Peyer's patch (tissue), 4 donors: Measurements from ENCODE around the gene ADISSP. TPM values are rescaled to one million over a fixed set of nuclear protein-coding genes. Genes with fewer than 3 reads are reported as not detected.
A peak's percentile ranks its signal among the peaks of the same experiment; 100 is the strongest.

Experiments used
- DNase-seq, 3 donors: peaks; one replicate each; pipeline ENCODE4 v3.0.0-alpha.2; 2017 to 2019
- H3K27ac ChIP-seq, 4 donors: fragments of 200-600 bp; sonication (generic); one replicate each; pipeline ENCODE4 v1.5.1; 2016 to 2019
- H3K27me3 ChIP-seq, 2 donors: fragments of 200-600 bp; sonication (generic); one replicate each; pipeline ENCODE4 v1.5.1; 2019
- H3K36me3 ChIP-seq, 3 donors: fragments of 200-600 bp; sonication (generic); one replicate each; pipeline ENCODE4 v1.5.1; 2016 to 2019
- H3K4me1 ChIP-seq, 4 donors: fragments of 200-600 bp; sonication (generic); one replicate each; pipeline ENCODE4 v1.5.1; 2016 to 2019
- H3K4me3 ChIP-seq, 4 donors: fragments of 200-600 bp; sonication (generic); 1 replicate in 3 of 4; 2 replicates in 1 of 4; pipeline ENCODE4 v1.5.1; 2016 to 2019; ENCODE audit warnings: mild to moderate bottlenecking in 1 of 4
- H3K9me3 ChIP-seq, 4 donors: fragments of 200-600 bp; sonication (generic); one replicate each; pipeline ENCODE4 v1.5.1; 2016 to 2019; ENCODE audit warnings: mild to moderate bottlenecking in 1 of 4
- POLR2A ChIP-seq, 2 donors: fragments of 450-650 bp; IDR thresholded peaks; one replicate each; pipeline ENCODE4 v1.5.1; 2017; ENCODE audit warnings: antibody characterized with exemption in 2 of 2, mild to moderate bottlenecking in 2 of 2, moderate library complexity in 2 of 2
- total RNA-seq, 4 donors: library from RNA; depleted of rRNA; stranded (reverse); fragments of >200 nt; gene quantifications; one replicate each; pipeline ENCODE4 v1.1.0, GENCODE V29; 2016
- TF ChIP-seq, protein P1 (sequence below), 6 experiments: fragments of 450-650 bp in 4 of 6; fragments of 200-600 bp in 2 of 6; sonication (generic) in 1 of 6; IDR thresholded peaks; one replicate each; pipeline ENCODE4 v1.5.1; 2017 to 2019; ENCODE audit warnings: antibody characterized with exemption in 6 of 6, mild to moderate bottlenecking in 3 of 6, moderate library complexity in 1 of 6

Gene ADISSP
- total RNA-seq, 4 donors from 2014 or later = 7.4 to 13.2 (median 10.2) TPM

DNA sequence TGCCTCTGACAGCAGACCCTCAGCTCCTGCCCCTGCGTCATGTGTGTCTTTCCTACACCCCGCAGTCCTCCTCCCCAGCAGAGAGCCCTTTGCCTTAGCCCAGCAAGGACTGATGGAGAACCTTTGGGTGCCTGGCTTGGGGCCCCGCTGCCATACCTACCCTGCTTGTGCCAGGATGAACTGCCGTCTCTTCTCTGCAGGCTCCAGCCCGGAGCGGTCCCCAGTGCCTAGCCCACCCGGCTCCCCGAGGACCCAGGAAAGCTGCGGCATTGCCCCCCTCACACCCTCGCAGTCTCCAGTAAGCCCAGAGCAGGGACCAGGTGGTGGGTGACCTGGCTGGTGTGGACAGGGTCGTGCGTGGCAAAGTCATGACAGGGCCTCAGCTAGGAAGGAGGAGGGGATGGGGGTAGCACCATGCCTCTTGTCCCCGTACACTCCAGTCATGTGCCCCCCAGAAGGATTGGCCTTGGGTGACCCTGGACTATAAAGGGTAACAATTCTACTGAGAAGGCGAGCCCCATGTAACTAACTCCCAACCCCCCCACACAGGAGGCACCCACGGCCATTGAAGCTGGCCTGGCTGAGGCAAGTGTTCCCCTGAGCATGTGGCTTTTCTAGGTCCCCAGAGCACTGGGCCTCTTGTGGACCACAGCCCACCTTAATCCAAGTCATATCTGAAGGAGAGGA, 26.8 kb downstream of the ADISSP start:
- Histone ChIP-seq H3K9me3 (no peaks in the 10 kb centered on the region), H3K27me3 (no peaks in the 10 kb centered on the region), H3K27ac (peak overlapping the region in 1 of 4 donors; percentile 35), H3K4me1 (peaks cover 0 to 3% (median 0%) of the 10 kb centered on the region in 4 donors), H3K36me3 (no peaks in the 10 kb centered on the region), H3K4me3 (no peak overlapping the region)
- DNase-seq = no peak
- TF ChIP-seq, protein P1, sequence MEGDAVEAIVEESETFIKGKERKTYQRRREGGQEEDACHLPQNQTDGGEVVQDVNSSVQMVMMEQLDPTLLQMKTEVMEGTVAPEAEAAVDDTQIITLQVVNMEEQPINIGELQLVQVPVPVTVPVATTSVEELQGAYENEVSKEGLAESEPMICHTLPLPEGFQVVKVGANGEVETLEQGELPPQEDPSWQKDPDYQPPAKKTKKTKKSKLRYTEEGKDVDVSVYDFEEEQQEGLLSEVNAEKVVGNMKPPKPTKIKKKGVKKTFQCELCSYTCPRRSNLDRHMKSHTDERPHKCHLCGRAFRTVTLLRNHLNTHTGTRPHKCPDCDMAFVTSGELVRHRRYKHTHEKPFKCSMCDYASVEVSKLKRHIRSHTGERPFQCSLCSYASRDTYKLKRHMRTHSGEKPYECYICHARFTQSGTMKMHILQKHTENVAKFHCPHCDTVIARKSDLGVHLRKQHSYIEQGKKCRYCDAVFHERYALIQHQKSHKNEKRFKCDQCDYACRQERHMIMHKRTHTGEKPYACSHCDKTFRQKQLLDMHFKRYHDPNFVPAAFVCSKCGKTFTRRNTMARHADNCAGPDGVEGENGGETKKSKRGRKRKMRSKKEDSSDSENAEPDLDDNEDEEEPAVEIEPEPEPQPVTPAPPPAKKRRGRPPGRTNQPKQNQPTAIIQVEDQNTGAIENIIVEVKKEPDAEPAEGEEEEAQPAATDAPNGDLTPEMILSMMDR (IDR thresholded peaks at IDR 0.05) = no peak
- no peak for TF ChIP-seq POLR2A (IDR thresholded peaks at IDR 0.05)

DNA sequence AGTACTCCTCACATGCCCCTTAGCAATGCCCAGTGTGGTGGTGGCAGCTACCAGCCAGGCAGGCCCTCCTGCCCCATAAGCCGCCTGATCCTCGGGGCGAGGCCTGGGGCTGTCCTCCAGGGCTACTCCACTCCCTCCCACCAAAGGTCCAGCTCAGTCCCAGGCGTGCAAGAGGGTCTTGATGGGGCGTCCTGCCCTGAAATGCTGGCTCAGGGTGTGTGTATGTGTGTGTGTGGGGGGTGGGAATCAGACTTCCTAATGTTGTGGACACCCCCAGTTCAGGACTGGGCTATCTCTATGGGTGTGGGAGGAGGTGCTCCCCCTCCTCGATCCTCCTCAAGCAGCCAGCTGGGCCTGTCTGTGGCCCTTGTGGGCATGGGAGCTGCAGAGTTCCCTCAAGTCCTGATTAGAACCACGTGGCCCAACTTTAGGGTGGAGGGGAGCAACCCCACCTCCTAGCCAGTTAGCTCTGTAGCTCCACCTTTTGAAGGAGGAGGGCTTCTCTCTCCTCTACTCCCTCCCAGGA, 27.6 kb downstream of the ADISSP start:
- H3K27me3 ChIP-seq = no peaks in the 10 kb centered on the region
- H3K9me3 ChIP-seq = no peaks in the 10 kb centered on the region
- no peak for TF ChIP-seq POLR2A (IDR thresholded peaks at IDR 0.05)
- TF ChIP-seq, protein P1 (IDR thresholded peaks at IDR 0.05) = no peak
- no peaks in the 10 kb centered on the region for H3K36me3 ChIP-seq
- H3K4me1 ChIP-seq = peaks cover 0 to 6% (median 0%) of the 10 kb centered on the region in 4 donors
- no peak overlapping the region for H3K4me3 ChIP-seq
- DNase-seq = peak in 1 of 3 donors; percentile 48
- peak overlapping the region in 2 of 4 donors; percentile 35 to 59 for H3K27ac ChIP-seq

DNA sequence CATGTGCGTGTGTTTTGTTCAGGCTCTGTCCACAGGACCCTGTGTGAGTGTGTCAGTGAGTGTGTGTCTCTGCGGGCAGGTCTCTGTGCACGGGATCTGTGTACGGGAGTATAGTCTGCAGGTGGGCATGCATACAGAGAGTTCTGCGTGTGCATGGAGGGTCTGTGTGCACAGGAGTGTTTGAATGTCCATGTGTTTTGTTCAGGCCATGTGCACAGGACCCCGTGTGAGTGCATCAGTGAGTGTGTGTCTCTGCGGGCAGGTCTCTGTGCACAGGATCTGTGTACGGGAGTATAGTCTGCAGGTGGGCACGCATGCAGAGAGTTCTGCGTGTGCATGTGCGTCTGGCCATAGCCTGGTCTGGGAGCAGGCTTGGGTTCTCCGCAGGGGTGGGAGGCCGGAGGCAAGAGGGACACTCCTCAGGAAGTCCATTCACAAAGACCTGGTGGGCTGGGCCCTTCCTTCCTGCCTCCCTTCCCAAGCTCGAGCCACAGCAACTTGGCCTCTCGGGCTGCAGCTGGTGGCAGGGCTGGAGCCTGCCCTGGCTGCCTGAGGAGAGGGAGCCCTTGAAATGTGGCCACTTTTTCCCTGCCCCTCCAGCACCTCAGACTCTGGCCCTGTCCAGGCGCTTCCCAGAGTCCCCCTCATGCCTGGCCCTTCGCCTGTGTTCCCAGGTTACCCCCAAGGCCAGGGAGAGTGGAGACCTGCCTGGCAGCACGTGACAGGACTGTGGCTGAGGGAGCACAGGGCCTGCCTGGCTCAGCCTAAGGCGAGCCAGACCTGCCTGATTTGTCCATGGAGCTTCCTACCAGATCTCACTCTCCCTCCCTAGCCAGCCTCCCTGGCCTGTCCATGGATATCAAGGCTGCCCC, 28.3 kb downstream of the ADISSP start:
- Histone ChIP-seq H3K4me3 (no peak overlapping the region), H3K27ac (peak overlapping the region in 2 of 4 donors; percentile 35 to 59), H3K9me3 (no peaks in the 10 kb centered on the region), H3K36me3 (no peaks in the 10 kb centered on the region), H3K27me3 (no peaks in the 10 kb centered on the region), H3K4me1 (peaks cover 0 to 8% (median 0%) of the 10 kb centered on the region in 4 donors)
- TF ChIP-seq, protein P1 (IDR thresholded peaks at IDR 0.05) = no peak
- TF ChIP-seq POLR2A (IDR thresholded peaks at IDR 0.05) = no peak
- no peak for DNase-seq

DNA sequence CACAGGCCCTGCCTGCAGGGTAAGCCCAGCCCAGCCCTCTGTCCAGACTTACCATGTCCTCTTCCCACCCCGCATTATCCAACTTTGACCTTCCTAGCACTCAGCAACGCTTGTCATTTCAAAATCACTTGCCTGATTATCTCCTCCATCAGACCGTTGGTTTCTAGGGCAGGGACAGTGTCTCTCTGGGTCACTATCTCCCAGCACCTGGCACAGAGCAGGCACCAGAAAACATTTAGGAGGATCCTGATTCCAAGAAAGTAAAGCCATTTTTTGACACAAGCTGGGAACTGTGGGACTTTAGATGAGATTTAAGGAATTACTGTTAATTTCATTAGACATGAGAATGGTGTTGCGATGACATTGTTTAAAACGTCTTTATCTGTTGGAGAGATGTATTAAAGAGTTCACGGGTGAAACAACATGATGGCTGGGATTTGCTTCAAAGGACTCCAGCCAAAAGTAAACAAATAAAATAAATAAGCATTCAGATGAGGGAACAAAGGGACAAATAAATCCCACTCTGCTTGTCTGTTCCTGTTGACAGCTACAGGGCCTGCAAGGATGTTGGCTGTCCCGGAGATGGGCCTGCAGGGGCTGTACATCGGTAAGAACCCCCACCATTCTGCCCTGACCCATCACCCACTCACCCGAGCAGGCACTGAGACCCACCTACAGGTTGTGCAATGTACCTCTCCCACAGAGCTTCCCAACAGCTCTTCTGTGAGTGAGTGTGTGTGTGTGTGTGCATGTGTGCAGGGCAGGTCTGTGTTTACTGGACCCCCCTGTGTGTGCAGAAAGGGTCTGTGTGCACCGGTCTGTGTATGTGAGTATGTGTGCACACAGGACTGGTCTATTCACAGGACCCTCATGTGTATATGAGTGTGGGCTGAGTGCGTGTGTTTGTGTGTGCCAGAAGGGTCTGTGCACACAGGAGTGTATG, 29.2 kb downstream of the ADISSP start:
- DNase-seq = no peak
- Histone ChIP-seq H3K27ac (no peak overlapping the region), H3K4me3 (no peak overlapping the region), H3K36me3 (no peaks in the 10 kb centered on the region), H3K9me3 (no peaks in the 10 kb centered on the region), H3K4me1 (peaks cover 0 to 16% (median 0%) of the 10 kb centered on the region in 4 donors), H3K27me3 (no peaks in the 10 kb centered on the region)
- TF ChIP-seq, protein P1 (IDR thresholded peaks at IDR 0.05) = no peak
- TF ChIP-seq POLR2A (IDR thresholded peaks at IDR 0.05) = no peak

DNA sequence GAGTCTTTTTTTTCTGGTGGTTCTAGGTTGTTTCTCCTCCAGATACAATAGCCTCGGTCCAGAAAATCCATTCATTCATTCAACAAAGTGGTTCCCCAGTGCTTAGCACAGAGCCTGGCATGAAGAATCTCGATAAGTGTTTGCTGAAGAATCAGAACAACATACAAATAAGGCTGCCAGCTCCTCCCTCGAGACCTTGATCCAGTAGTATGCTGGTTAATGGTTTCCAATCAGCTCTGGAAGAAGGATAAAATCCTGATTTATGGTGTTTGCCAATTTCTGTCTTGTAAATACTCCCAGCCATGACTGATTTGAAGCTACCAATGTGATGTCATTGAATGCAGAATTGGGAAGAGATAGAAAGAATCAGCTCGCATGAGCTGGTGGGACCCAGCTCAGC, 31.8 kb downstream of the ADISSP start:
- peaks cover 0 to 5% of the 10 kb centered on the region in 2 donors for H3K27me3 ChIP-seq
- TF ChIP-seq POLR2A (IDR thresholded peaks at IDR 0.05) = no peak
- no peaks in the 10 kb centered on the region for H3K36me3 ChIP-seq
- H3K4me3 ChIP-seq = no peak overlapping the region
- no peak for DNase-seq
- H3K27ac ChIP-seq = no peak overlapping the region
- no peaks in the 10 kb centered on the region for H3K9me3 ChIP-seq
- H3K4me1 ChIP-seq = peaks cover 0 to 20% (median 0%) of the 10 kb centered on the region in 4 donors
